HG03460 (cell line): ENCODE results near the gene PELO.
"Not testable (repeated sequence)": the region's sequence is repeated elsewhere in the genome, so short reads cannot be mapped to it uniquely, and the experiment has no call there.

ENCODE experiments used
- ATAC-seq: cut with Tn5 transposase; IDR thresholded peaks from one replicate; pipeline ENCODE4 v1.9.1; 2021; ENCODE audit not compliant: unreplicated experiment

Gene PELO

DNA sequence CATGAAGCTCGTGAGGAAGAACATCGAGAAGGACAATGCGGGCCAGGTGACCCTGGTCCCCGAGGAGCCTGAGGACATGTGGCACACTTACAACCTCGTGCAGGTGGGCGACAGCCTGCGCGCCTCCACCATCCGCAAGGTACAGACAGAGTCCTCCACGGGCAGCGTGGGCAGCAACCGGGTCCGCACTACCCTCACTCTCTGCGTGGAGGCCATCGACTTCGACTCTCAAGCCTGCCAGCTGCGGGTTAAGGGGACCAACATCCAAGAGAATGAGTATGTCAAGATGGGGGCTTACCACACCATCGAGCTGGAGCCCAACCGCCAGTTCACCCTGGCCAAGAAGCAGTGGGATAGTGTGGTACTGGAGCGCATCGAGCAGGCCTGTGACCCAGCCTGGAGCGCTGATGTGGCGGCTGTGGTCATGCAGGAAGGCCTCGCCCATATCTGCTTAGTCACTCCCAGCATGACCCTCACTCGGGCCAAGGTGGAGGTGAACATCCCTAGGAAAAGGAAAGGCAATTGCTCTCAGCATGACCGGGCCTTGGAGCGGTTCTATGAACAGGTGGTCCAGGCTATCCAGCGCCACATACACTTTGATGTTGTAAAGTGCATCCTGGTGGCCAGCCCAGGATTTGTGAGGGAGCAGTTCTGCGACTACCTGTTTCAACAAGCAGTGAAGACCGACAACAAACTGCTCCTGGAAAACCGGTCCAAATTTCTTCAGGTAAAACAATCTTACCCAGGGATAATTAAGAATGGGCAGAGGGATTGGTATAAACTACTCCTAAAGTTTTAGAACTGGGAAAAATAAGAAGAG is 12.9 kb downstream of the PELO start:
- ATAC-seq, result peak; percentile 39

DNA sequence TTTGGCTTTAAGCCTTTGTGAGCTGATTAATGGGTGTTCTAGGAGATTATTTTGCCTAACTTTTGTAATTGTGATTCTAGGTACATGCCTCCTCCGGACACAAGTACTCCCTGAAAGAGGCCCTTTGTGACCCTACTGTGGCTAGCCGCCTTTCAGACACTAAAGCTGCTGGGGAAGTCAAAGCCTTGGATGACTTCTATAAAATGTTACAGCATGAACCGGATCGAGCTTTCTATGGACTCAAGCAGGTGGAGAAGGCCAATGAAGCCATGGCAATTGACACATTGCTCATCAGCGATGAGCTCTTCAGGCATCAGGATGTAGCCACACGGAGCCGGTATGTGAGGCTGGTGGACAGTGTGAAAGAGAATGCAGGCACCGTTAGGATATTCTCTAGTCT is 13.6 kb downstream of the PELO start:
- no peak for ATAC-seq

DNA sequence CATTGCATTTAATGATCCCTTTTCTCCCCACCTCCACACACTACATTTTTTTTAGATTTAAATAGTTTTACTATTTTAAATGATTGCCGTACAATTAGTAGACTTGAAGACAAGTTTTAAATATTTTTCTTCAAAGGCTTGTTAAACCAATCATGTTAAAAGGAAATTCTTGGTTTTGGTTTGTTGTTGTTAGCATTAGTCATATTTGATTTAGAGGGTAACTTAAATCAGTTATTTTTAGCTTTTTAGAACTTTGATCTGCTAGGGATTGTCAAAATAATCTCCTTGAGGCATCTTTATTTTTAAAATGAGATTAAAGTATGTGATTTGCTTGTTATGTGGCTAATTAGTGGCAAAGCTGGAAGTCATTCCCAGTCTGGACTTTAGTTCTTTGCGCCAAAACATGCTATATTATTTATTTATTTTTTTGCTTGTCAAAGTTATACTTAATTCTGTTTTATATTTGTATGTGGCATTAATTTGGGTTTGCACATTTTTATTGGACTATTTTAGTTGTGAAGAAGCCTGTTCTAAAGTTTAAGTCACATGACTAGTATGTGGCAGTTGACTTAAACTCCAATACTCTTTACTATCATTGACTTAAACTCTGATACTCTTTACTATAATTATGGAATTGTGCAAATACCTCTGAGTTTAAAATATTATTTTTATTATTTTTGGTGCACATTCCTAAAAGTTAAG is 14.7 kb downstream of the PELO start:
- no peak for ATAC-seq

DNA sequence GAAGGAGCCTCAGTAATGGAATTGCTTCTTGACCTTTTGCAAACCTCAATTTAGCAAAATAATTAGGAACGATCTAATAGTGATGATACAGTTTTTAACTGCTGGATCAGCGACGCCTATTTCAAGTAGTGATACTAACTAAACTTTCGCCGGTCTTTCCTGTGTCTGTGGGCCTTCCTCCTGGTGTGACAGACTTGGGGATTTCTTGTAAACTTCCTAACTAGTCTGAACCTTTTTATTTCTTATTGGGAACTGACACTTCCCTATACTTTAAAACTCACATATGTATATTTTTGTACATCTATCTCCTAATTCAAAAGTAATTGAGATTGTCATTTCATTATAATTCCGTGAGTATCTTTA is 15.2 kb downstream of the PELO start:
- no peak for ATAC-seq

DNA sequence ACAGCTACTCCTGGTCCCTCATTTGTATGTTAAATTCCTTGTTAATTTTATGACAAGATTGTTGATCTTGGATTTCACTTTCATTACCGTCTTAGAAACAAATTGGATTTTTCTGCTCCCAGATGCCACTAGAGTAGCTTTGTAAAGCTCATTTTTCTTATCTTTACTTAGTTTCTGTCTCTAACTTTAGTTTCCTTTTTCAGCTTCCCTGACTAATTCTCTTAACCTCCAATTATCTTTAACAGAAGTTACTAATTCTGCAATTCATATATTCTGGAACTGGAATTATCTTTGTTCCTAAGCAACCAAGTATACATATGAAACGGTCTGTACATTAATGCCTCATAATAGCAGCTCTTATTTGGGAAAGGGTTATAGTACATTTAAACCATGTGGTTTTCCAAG is 16.7 kb downstream of the PELO start:
- no peak for ATAC-seq

DNA sequence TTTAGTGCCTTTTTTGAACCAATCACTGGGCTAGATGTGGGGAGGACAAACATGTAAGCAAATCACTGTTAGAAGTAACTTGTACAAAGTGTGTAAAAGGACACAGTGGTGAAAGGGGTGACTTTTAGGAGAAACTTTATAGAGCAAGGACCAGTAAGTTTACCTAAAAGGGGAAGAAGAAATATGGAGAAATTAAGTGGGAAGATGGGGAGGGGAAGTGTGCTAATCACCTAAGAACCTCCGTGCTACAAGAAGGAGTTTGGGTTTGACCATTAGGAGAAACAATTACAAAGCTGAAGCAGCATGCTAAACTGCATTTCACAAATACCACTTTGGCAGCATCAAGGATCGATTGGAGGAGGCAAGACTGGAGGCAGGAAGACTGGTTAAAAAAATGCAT is 17.3 kb downstream of the PELO start:
- no peak for ATAC-seq

DNA sequence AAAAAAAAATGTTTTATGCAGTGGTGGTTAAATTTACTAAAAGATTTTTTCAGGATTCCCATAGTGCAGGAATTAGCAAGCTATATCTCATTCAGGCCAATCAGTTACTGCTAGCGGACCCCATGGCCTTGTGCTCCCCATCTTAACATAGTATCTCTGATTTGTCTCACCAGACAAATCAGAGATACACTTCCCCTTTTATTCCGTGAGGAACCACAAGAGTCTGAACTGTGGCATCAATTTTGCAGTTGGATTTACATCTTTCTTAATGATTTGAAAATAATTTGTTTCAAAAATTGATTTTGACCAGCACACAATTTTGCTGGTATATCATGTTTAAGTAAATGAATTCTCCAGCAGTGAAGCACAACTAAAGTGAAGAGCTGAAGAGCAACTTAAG is 17.9 kb downstream of the PELO start:
- no peak for ATAC-seq

DNA sequence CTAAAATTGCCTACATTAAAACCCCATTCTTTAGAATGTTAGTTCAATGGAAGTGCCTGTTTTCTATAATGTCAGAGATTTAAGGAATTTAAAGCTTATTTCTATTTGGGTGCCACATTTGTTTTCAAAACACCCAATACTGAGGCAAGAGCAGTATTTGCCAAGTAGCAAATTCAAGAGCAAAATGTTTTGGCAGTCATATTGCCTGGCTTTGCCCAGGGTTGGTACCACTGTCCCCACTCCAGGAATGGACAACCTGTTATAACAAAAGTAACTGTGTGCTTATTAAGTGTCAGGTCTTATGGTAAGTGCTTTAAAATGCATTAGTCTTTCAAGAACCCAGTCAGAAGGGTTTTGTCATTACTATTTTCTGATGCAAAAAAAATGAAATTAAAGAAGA is 19.3 kb downstream of the PELO start:
- ATAC-seq, result no peak

DNA sequence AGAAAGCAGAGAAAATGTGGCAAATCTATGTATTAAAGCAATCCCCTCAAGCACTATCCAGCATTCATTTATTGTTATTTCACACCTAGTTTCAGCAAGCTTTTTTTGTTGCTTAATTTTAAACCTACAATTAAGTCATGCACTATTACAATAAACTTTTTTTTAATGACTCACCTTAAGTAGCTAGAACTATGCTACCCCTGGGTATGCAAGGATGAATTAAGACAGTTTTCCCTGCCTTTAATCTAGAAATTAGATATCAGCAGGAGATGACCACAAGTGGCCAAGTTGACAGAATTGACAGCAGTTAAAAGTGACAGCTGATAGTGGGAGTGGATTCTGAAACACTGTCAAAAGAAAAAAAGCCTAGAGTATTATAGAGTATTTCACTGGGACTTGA is 20.0 kb downstream of the PELO start:
- no peak for ATAC-seq

DNA sequence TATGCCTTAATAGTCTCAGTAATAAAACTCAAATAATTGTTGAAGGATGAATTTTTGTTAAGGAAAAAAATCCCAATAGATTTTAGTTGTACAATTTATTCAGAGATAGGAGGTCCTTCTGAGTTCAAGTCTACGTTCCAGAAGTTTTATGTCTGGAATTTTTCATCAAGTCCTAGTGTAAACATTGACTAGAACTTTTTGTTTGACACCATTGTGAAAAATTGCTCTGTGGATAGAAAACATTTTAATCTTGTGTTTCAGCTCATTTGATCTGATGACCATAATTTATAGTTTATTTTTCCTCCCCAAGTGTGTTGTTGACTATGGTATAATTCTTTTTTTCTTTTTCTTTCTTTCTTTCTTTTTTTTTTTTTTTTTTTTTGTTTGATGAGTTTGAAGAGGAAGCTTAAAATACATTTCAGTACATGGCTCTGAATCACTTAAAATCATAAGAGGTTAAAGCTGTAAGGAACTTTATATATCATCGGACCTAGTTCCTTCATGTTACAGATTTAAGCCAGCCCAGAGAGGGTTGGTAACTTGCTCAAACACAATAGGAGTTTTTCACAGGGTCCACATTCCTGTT is 20.7 kb downstream of the PELO start:
- ATAC-seq, result no peak

DNA sequence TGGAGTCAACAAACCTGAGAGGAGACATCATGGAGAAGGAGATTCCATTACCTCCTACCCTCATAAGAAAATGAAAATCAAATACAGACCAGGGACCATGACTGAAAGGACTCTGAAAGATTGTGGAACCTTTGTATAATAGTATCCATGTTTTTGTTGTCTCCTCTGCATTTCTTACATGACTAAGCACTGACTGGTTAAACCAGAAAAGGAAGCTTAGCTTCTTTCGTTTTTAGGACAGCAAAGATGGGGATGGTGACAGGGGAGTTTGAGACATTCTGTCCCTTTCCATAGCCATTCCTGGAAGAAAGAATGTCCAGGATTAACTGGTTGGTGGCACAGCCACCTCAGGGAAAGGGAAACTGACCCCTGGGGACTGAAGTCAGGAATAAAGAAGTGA is 22.2 kb downstream of the PELO start:
- ATAC-seq, result no peak

DNA sequence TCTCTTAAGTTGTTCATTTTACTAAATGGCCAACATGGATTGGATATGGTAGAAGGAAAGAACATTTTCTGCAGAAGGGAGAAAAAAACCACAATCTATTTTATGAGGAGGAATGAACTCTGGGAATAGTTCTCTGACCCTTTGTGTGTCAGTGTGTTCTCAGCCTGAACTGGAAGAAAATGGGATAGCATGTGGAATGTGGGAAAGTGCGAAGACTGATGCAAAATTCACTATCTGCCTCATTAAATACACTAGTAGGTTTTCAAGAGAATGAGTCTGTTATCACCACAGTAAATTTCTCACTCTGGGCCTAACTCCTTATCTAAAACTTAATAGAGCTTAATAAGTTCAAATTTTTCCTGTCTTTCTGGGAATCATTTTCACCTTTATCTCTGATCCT is 22.7 kb downstream of the PELO start:
- ATAC-seq, result no peak

DNA sequence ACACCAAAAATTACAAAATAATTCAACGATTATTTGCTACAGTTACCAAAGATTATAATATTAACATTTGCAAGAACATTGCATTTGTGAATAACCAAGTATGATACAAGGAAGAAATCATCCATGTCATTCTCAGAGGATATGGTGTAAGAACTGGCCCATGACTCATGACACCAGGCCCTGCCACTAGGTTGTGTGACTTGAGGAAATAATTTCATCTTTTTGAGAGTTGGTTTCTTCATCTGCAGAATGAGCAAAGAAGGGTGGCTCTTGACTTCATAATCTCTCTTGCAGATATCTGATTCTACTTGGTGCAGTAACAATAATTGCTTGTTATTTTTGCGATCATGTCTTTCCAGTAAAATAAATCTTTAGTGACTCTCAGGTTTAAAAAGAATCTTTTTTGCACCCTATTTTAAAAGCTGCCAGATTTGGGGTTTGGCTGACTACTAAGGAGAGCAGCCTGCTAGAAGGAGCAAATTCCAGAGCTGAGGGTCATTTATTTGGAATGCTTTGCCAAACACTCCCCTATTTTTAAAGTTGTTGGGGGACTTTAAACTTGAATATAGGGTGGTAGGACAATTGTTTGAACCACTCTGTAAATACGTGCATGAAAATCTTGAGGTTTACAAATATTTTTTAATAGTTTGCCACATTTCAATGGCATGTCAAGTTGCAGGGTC is 23.5 kb downstream of the PELO start:
- no peak for ATAC-seq

DNA sequence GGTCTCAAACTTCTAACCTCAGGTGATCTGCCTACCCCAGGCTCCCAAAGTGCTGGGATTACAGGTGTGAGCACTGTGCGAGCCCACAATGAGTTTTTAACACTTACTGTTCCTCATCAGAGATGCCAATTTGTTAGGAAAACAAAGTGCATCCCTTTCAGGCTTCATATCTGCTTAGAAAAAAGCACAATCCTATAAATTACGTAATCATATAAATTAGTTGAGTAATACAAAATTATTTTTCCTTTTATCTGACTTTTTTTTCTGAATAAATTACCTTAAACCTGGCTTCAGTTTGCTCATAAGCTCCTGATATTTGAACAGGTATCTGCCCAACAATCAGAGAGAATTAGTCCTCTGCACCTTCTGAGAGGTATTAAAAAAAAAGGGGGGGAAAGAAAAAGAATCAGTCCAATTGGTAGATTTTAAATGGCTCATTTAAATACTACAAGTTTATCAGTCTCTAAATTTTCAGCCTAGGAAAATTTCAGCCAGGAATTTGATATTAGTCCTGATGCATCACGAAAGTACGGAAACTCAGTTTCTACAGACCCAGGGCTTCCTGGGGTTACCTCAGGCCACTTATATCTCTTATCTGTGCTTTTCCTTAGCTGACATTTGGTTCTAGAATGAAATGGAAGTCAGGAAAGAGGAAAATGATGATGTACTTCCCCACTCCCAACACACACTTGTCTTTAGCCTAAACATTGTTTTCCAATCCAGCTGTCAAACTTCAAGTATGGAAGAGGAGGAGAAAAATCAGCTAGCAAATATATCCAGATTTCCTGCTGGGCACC is 26.8 kb downstream of the PELO start:
- no peak for ATAC-seq

DNA sequence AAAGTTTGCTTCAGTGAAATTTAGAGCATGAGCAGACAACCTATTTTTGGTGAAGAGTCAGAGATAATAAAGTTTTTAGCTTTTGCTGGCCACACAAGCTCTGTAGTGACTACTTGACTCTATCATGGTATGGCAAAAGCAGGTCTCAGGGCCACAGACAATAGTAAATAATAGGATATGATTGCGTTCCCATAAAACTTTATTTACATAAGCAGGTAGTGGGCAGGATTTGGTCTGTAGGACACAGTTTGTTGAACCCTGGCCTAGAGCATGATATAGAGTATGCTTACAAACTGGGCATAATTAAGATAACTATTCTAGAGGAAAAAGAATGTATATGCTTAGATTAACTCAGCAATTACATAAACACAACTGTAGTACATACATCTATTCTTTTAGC is 30.1 kb downstream of the PELO start:
- no peak for ATAC-seq

DNA sequence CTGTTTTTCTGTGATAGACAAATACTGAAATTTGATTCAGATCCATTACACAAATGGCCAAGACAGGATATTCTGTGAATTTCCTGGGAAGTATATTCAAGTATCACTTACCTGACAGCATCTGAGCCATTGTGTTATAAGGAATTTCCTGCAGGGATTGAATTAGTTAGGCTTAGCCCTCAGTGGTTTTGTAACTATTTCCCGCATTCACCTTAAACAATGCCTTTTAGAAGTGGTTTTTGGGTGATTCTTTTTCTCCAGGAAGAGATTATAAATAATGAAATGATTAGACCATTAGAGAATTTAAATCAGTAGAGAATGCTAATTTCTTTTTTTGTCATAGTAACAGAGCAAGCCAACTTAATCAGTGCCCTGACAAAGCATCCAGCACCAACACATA is 30.6 kb downstream of the PELO start:
- ATAC-seq, result no peak

DNA sequence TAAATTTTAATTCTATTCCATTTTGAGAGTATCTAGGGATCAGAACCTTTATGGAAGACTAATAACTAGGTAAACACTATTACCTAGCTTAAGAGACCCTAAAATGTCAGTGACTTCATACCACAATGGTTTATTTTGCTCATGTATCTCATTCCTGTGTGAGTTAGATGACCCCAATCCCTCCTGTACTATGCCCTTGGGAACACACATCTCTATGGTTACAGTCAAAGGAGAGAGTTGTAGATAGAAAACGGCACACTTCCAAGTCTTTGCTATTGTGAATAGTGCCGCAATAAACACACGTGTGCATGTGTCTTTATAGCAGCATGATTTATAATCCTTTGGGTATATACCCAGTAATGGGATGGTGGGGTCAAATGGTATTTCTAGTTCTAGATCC is 31.1 kb downstream of the PELO start:
- ATAC-seq, result not testable (repeated sequence)

DNA sequence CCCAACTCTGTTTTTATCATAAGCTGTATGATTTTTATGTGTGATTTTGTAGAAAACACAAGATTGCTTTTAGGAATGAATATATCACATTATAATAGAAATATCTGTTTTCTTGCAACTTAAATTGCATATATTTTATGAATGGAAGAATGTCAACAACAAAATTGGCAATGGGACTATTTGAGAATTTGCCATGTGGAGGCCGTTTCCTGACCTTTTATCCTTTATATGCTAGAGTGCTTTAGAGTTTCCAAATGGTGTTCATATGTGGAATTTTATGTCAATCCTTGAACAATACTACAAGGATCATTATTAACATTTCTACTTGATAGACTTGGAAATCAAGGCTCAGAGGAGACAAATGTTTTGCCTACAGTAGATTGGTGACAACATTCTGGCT is 34.2 kb downstream of the PELO start:
- ATAC-seq, result no peak

DNA sequence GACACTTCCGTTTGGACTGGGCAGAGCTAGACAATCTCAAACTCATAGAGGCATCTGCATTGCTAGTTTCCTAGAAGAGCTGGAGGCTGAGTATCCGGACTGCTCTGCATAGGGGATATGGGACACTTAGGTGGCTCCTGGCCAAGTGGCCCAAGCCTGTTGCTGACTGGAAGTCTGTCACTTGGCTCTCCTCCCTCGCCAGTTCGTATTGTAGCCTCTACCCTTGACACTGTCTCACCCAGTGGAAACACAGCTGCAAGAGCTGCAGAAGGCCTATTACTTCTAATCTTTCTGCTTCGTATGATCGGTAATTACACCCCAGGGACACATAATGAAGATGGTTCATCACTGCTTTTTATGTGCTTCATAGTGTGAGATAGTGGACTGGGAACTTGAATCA is 34.7 kb downstream of the PELO start:
- no peak for ATAC-seq

DNA sequence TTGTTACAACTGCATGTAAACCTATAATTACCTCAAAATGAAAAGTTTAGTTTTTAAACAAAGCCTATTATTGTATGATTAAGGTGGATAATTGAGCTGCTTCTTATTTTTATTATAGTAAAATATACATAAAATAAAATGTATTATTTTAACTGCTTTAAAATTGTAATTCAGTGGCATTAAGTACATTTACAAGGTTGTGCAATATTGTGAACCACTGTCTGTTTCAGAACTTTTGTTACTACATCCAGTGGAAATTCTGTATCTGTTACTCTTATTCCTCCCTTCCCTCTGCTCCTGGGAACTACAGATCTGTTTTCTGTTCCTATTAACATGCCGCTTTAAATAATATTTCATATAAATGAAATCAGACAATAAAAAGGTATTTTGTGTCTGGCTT is 37.1 kb downstream of the PELO start:
- ATAC-seq, result no peak

DNA sequence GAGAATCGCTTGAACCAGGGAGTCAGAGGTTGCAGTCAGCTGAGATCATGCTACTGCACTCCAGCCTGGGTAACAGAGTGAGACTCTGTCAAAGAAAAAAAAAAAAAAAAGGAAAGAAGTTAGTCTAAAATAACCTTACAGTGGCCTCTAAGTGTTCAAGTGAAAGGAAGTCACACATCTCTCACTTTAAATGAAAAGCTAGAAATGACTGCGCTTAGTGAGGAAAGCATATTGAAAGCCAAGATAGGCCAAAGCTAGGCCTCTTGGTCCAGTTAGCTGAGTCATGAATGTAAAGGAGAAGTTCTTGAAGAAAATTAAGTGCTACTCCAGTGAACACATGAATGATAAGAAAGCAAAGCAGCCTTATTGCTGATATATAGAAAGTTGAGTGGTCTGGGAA is 38.1 kb downstream of the PELO start:
- peak; percentile 90 for ATAC-seq
